HG02610 (cell line): ENCODE results near the gene SCRN1.

Experiments used
- ATAC-seq: cut with Tn5 transposase; IDR thresholded peaks from one replicate; pipeline ENCODE4 v1.9.1; 2021; ENCODE audit warnings: mild to moderate bottlenecking, moderate library complexity; ENCODE audit not compliant: unreplicated experiment

Gene SCRN1

DNA sequence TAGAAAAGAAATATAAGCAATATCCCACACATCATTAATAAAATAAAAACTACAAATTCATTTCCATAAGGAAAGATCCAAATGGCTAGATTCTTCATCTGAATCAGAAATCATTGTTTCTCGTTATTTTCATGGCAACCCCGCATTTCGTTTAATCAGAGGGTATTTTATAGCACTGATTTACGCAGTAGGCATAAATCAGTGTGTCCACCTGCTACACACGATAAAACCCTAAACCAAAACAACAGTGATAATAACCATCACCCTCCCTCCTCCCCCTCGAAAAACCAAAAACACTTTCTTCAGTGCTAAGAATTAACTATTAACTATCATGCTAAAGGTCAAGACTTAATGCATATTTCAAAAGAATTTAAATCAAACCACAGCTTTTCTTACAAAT, 20.4 kb upstream of the SCRN1 start:
- no peak for ATAC-seq

GRCh38 chr7:30005464-30005863, 15.9 kb upstream of the SCRN1 start:
- ATAC-seq, result no peak

DNA sequence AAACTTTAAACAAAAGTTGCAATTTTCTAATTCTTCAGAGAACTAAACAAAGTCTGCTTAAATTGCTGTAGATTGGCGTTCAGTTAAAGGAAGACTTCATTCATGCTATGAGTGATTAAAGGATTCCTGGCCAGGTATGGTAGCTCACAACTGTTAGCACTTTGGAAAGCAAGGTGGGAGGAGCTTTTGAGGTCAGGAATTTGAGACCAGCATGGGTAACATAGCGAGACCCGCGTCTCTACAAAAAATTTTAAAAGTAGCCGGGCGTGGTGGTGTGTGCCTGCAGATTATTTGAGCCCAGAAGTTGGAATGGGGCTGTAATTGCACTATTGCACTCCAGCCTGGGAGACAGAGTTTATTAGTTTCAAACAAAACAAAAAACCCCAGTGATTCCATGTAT, 13.5 kb upstream of the SCRN1 start:
- no peak for ATAC-seq

GRCh38 chr7:30001998-30002397, 12.4 kb upstream of the SCRN1 start:
- no peak for ATAC-seq

- ATAC-seq, result no peak
Observed at GRCh38 chr7:29998489-29998888, 8.9 kb upstream of the SCRN1 start.

DNA sequence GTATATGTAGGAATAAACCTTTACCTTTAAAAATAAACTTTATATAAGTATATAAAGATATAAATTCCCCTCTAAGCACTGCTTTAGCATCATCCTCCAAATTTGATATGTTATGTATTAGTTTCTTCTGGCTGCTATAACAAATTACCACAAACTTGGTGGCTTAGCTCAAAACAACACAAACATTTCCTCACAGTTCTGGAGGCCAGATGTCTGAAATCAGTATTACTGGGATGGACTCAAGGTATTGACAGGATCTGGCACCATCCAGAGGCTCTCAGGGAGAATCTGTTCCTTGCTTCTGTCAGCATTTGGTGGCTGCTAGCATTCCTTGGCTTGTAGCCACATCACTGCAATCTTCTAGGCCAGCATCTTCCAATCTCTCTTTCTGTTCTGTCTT, 6.7 kb upstream of the SCRN1 start:
- ATAC-seq, result no peak

DNA sequence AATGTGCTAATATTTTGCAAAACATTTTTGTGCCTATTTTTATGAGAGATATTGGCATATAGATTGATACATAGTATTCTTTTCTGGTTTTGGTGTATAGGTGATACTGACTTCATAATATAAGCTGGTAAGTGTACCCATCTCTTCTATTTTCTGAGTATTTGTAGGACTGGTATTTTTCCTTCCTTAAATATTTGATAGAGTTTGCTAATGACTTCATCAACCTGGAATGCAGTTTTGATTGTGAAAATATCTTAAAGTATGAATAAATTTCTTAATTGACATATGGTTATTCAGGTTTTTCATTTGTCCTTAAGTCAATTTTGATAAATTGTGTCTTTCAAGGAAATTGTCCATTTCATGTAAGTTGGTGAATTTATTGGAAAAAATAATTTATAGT, 6.1 kb upstream of the SCRN1 start:
- ATAC-seq, result no peak

- no peak for ATAC-seq
Observed at GRCh38 chr7:29993140-29993539, 3.5 kb upstream of the SCRN1 start.

DNA sequence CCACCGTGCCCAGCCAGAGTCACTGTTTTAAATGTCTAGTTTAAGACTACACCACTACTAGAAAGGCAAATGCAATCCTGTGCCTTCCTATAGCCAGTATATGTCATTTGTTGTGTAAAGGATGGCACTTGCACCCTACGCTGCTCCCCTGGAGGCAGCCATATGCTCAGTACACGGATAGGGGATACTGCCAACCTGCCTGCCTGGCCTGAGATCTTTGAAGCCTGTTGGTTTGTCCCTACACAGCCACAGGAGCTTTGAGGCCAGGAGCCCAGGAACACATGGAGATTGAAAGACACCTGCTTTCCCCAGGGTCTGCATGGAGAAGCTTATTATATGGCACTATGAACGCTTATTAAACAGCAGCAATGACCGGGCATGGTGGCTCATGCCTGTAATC, 2.3 kb upstream of the SCRN1 start:
- ATAC-seq, result no peak

- ATAC-seq, result no peak
Observed at GRCh38 chr7:29990931-29991330, 1.3 kb upstream of the SCRN1 start.

- peak; percentile 41 for ATAC-seq
Observed at GRCh38 chr7:29988424-29989256, 961 bp downstream of the SCRN1 start.

GRCh38 chr7:29987811-29988317, 1.7 kb downstream of the SCRN1 start:
- ATAC-seq, result no peak

DNA sequence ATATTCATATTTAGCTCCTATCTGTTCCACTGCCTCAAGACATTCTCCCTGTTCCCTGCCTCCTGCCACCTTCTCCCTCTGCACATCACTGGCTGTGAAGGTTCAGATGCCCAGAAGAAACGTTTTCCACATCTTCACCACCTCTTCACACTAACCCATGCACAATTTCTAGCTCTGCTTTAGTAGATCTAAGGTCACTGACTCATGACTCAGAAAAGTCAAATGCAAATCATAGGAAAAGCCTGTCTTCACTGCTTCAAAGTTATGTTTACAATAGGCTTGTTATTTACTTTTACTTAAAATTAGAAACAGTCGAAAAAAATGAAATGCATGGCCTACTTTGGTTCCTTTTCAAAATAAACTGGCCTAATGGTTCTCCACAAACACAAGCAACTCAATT, 2.5 kb downstream of the SCRN1 start:
- no peak for ATAC-seq

- no peak for ATAC-seq
Observed at GRCh38 chr7:29980151-29980550, 9.4 kb downstream of the SCRN1 start.

DNA sequence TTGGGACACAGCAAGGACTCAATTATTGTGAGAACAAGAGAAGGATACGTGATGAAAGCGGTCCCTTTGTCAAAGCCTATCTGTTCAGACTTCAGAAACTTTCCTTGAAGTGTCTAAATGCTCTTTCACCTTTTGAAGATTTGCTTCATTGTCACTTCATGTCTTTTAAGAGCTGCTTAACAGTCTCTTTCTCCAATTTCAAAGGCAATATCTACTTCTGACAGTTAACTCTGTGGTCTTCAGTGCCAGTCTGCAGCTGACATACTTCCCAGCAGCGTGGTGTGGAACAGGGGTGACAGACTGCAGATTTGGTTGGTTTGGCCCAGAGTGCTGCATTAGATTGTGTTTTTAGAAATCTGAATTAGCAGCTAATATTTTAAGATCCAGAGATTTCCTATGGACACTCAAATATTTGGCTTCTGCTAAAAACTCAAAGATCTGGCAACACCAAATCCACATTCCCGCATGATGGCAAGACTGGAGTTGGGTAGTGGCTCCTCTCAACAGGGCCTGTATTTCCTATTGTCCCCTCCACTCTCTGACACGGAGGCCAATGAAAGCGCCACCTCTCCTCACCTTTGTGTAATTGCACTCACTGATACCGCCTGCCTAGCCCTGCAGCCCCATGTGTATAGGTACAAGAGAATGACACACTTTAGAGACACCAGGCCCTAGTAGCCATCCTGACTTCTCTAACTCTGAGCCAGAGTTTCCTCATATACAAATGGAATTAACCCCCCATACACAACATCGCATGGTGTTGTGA, 11.5 kb downstream of the SCRN1 start:
- ATAC-seq, result no peak

GRCh38 chr7:29976673-29977415, 12.8 kb downstream of the SCRN1 start:
- no peak for ATAC-seq

DNA sequence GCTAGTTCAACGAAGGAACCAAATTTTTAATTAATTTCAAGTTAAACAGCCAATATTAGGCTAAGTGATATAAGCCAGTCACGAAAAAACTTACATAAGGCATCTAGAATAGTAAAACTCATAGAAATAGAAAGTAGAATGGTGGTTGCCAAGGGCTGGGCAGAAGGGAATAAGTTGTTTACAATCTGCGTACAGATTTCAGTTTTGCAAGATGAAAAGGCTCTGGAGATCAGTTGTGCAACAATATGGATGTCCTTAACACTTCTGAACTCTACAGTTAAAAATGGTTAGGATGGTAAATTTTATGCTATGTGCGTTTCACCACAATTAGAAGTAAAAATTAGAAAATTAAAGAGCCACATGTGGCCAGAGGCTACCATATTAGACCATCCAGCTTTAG, 13.3 kb downstream of the SCRN1 start:
- no peak for ATAC-seq

DNA sequence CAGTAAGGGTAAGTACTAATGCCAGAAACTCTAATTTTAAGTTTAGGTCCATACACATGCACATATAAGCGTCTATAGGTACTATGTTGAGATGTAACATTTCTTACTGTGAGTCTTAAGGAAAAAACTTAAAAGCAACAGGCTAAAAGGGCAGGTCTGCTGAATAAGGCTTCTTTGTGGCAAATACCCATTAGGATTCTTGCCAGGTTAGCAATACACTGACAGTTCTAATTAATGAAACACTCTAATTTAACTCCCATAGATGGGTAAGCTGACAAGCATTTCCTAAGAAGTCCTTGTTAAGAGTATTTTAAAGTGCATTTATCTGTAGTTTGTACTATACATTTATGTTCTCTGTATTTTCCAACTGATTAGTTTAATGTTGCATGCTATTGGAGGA, 14.0 kb downstream of the SCRN1 start:
- no peak for ATAC-seq

GRCh38 chr7:29974286-29974685, 15.3 kb downstream of the SCRN1 start:
- ATAC-seq, result no peak

DNA sequence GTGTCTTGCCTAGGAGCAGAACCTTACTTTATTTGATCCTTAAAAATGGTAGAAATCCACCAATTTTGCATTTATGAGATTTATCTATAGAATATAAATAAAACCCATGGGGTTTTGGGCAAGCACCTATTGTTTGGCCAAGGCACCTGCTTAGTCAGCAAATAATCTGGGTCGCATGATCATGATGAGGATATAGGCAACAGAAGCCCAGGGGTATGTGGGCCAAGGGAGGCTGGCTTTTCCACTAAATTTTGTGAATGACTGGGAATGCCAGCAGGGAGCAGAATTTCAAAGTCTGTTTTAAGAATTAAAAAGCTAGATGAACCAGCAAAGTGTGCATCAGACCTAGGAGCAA, 17.3 kb downstream of the SCRN1 start:
- no peak for ATAC-seq

- no peak for ATAC-seq
Observed at GRCh38 chr7:29971566-29972314, 17.9 kb downstream of the SCRN1 start.
